IMR-90 (cell line): ENCODE data around the gene TMEM140. TPM values are rescaled to one million over a fixed set of nuclear protein-coding genes. Genes with fewer than 3 reads are reported as not detected.

Experiments
- ATAC-seq: fragments of 200-7000 bp; cut with Tn5 transposase; 2 replicates; pipeline ENCODE4 v1.9.1; 2020; ENCODE audit warnings: low read depth, mild to moderate bottlenecking, moderate library complexity
- BruUV-seq: library from RNA; stranded (reverse); fragments of 400-500 nt; replicated peaks from 2 replicates; lab custom pipeline; 2021; lab: Mats Ljungman, UMichigan
- CTCF ChIA-PET: fragments of 300-600 bp; formaldehyde crosslinking; extraction: SDS; loops from one replicate; lab custom pipeline; 2021; ENCODE audit warnings: antibody characterized with exemption; lab: Yijun Ruan, JAX
- POLR2A ChIA-PET: fragments of 300-600 bp; sonication (Branson Sonifier 250); formaldehyde crosslinking; loops from one replicate; lab custom pipeline; 2022; ENCODE audit warnings: antibody characterized with exemption; ENCODE audit not compliant: unreplicated experiment; lab: Charles Lee
- DNase-seq: peaks from one replicate; pipeline ENCODE4 v3.0.0; 2013
- H2AFZ ChIP-seq: replicated peaks from 2 replicates; pipeline ENCODE3; 2013; ENCODE audit warnings: low read length, mild to moderate bottlenecking; ENCODE audit not compliant: poor library complexity
- H2AK5ac ChIP-seq: 2 replicates; pipeline ENCODE4 v1.6.1; 2013; ENCODE audit warnings: low read depth, low read length, inconsistent platforms
- H2AK9ac ChIP-seq: replicated peaks from 2 replicates; pipeline ENCODE3; 2013; ENCODE audit warnings: mild to moderate bottlenecking, low read depth, low read length, moderate library complexity; ENCODE audit not compliant: poor library complexity
- H2BK120ac ChIP-seq: 2 replicates; pipeline ENCODE4 v1.6.1; 2013; ENCODE audit warnings: low read depth, low read length, inconsistent platforms
- H2BK15ac ChIP-seq: 3 replicates; pipeline ENCODE4 v1.6.1; 2013; ENCODE audit warnings: low read depth, low read length, inconsistent platforms
- H2BK20ac ChIP-seq: 2 replicates; pipeline ENCODE4 v1.6.1; 2013; ENCODE audit warnings: low read depth, mild to moderate bottlenecking, inconsistent platforms, low read length, moderate library complexity
- H2BK5ac ChIP-seq: 2 replicates; pipeline ENCODE4 v1.6.1; 2013; ENCODE audit warnings: mild to moderate bottlenecking, low read depth, low read length, inconsistent platforms; ENCODE audit not compliant: poor library complexity, severe bottlenecking
- H3K14ac ChIP-seq: replicated peaks from 2 replicates; pipeline ENCODE4 v1.6.1; 2013; ENCODE audit warnings: low read depth, low read length, inconsistent platforms
- H3K18ac ChIP-seq: 2 replicates; pipeline ENCODE4 v1.6.1; 2013; ENCODE audit warnings: low read depth, low read length, control low read depth
- H3K23ac ChIP-seq: 2 replicates; pipeline ENCODE4 v1.6.1; 2013; ENCODE audit warnings: low read depth, low read length, inconsistent platforms
- H3K27ac ChIP-seq: 2 replicates; pipeline ENCODE4 v1.5.1; 2013; ENCODE audit warnings: mild to moderate bottlenecking, control low read depth, low read length; ENCODE audit not compliant: insufficient read depth
- H3K27me3 ChIP-seq: 2 replicates; pipeline ENCODE4 v1.6.1; 2013; ENCODE audit warnings: low read length; ENCODE audit not compliant: control insufficient read depth, insufficient read depth
- H3K36me3 ChIP-seq: 2 replicates; pipeline ENCODE4 v1.6.1; 2013; ENCODE audit warnings: low read length, mixed read lengths; ENCODE audit not compliant: control insufficient read depth, insufficient read depth
- H3K4ac ChIP-seq: 2 replicates; pipeline ENCODE4 v1.6.1; 2013; ENCODE audit warnings: low read depth, low read length, inconsistent platforms
- H3K4me1 ChIP-seq: 2 replicates; pipeline ENCODE4 v1.6.1; 2013; ENCODE audit warnings: low read length, mixed read lengths; ENCODE audit not compliant: control insufficient read depth, insufficient read depth
- H3K4me2 ChIP-seq: 2 replicates; pipeline ENCODE4 v1.6.1; 2013; ENCODE audit warnings: low read depth, mild to moderate bottlenecking, control low read depth, low read length, moderate library complexity
- H3K4me3 ChIP-seq: 2 replicates; pipeline ENCODE4 v1.5.1; 2013; ENCODE audit warnings: low read depth, mild to moderate bottlenecking, control low read depth, low read length, moderate library complexity; ENCODE audit not compliant: insufficient read depth
- H3K56ac ChIP-seq: 2 replicates; pipeline ENCODE4 v1.6.1; 2013; ENCODE audit warnings: low read length, inconsistent platforms; ENCODE audit not compliant: insufficient read depth; ENCODE audit errors: extremely low read depth
- H3K79me1 ChIP-seq, 2 experiments: 2 replicates each; pipeline ENCODE4 v1.6.1; 2013; ENCODE audit warnings: low read length in 2 of 2, inconsistent platforms in 1 of 2, low read depth in 1 of 2
- H3K9ac ChIP-seq: 2 replicates; pipeline ENCODE4 v1.6.1; 2013; ENCODE audit warnings: low read depth, low read length, control low read depth
- H3K9me1 ChIP-seq: 2 replicates; pipeline ENCODE4 v1.6.1; 2013; ENCODE audit warnings: low read length, inconsistent platforms; ENCODE audit not compliant: insufficient read depth
- H3K9me3 ChIP-seq: 2 replicates; pipeline ENCODE4 v1.6.1; 2013; ENCODE audit warnings: low read length; ENCODE audit not compliant: control insufficient read depth, insufficient read depth
- H4K20me1 ChIP-seq: 2 replicates; pipeline ENCODE4 v1.6.1; 2013; ENCODE audit warnings: low read length, inconsistent platforms; ENCODE audit not compliant: insufficient read depth
- H4K5ac ChIP-seq: 2 replicates; pipeline ENCODE4 v1.6.1; 2013; ENCODE audit warnings: mild to moderate bottlenecking, low read depth, low read length, control low read depth
- H4K8ac ChIP-seq, 2 experiments: 2 replicates each; pipeline ENCODE4 v1.6.1; 2013; ENCODE audit warnings: low read depth in 2 of 2, low read length in 2 of 2, control low read depth in 1 of 2, inconsistent platforms in 1 of 2
- H4K91ac ChIP-seq: 2 replicates; pipeline ENCODE4 v1.6.1; 2013; ENCODE audit warnings: low read depth, low read length, inconsistent platforms; ENCODE audit not compliant: insufficient read depth
- CEBPB ChIP-seq: IDR thresholded peaks from 2 replicates; pipeline ENCODE4 v1.6.1; 2012; ENCODE audit warnings: low read depth, low read length, improper control_type of control experiment
- CTCF ChIP-seq: conservative IDR thresholded peaks from 2 replicates; pipeline ENCODE4 v1.5.1; 2012; ENCODE audit warnings: mild to moderate bottlenecking, low read depth, low read length, improper control_type of control experiment
- ELK1 ChIP-seq: fragments of 150-350 bp; IDR thresholded peaks from 2 replicates; pipeline ENCODE4 v1.6.1; 2016; ENCODE audit warnings: low read depth, mild to moderate bottlenecking, low read length, moderate library complexity, borderline replicate concordance
- MAFK ChIP-seq: IDR thresholded peaks from 2 replicates; pipeline ENCODE4 v1.6.1; 2012; ENCODE audit warnings: low read depth, low read length, improper control_type of control experiment
- MXI1 ChIP-seq: IDR thresholded peaks from 2 replicates; pipeline ENCODE4 v1.6.1; 2012; ENCODE audit warnings: low read depth, mild to moderate bottlenecking, low read length, moderate library complexity, borderline replicate concordance
- RFX5 ChIP-seq: IDR thresholded peaks from 2 replicates; pipeline ENCODE4 v1.8.0; 2012; ENCODE audit warnings: low read depth, mild to moderate bottlenecking, low read length, moderate library complexity
- SMC3 ChIP-seq: fragments of 150-350 bp; IDR thresholded peaks from 2 replicates; pipeline ENCODE4 v1.6.1; 2016; ENCODE audit warnings: low read depth, mild to moderate bottlenecking, antibody characterized with exemption, low read length, moderate library complexity
- WGBS, 2 experiments: methylation state at CpG; one replicate each; pipeline versions ENCODE4 v1.1.5 to v1.1.7; 2013; ENCODE audit warnings: missing lambda C conversion rate in 2 of 2; ENCODE audit not compliant: insufficient read length in 1 of 2; ENCODE audit errors: extremely low coverage in 2 of 2; 5-methylcytosine and 5-hydroxymethylcytosine counted together
- dilution Hi-C: fragments of 300-500 bp; cut with HindIII; formaldehyde crosslinking; loops from one replicate; pipeline ENCODE4 v1.14.3; 2018; ENCODE audit warnings: low sequenced_read_pairs; ENCODE audit not compliant: unreplicated experiment
- in situ Hi-C: fragments of 300-500 bp; cut with MboI; formaldehyde crosslinking; loops from 3 replicates; pipeline ENCODE4 v1.14.3; 2019; ENCODE audit warnings: low sequenced_read_pairs, inconsistent platforms, mixed read lengths
- intact Hi-C: fragments of 100-400 bp; cut with micrococcal nuclease; formaldehyde crosslinking; loops from 2 replicates; pipeline ENCODE4 v1.10.0; 2022
- polyA plus RNA-seq, 3 experiments: library from polyadenylated mRNA; depleted of rRNA; stranded (reverse); fragments of >200 nt; gene quantifications; 2 replicates each; pipeline ENCODE4 v1.2.3, GENCODE V29; 2012; ENCODE audit warnings: low replicate concordance in 1 of 3
- total RNA-seq: library from RNA; depleted of rRNA; stranded (reverse); fragments of >200 nt; gene quantifications from 2 replicates; pipeline ENCODE4 v1.2.3, GENCODE V29; 2012

TMEM140 gene
- total and polyA plus RNA-seq, 2 of the 4 experiments (the other 2 are of a cell fraction) = 0.24 to 0.72 TPM

- H4K8ac ChIP-seq = no peak overlapping the region
- no peak overlapping the region for H2AK5ac ChIP-seq
- no peak overlapping the region for H2AK9ac ChIP-seq
- intact Hi-C loops (no loop called here), dilution Hi-C loops (no loop called here), in situ Hi-C loops (no loop called here)
- no peaks in the 10 kb centered on the region for H3K4me1 ChIP-seq
- no peak overlapping the region for H3K4ac ChIP-seq
- H4K20me1 ChIP-seq = no peaks in the 10 kb centered on the region
- no peak overlapping the region for H3K4me3 ChIP-seq
- H2BK15ac ChIP-seq = no peak overlapping the region
- H3K27me3 ChIP-seq = peaks cover 2% of the 10 kb centered on the region; the same call in 1 of the 2 replicates
- no peak overlapping the region for H2BK120ac ChIP-seq
- POLR2A ChIA-PET = no interaction called here
- H3K36me3 ChIP-seq = no peaks in the 10 kb centered on the region
- no CpG with 5 or more reads among the region's 1 CpG for WGBS, 2 experiments
- no peak overlapping the region for H2BK20ac ChIP-seq
- no peak overlapping the region for H3K27ac ChIP-seq
- CTCF ChIA-PET = no interaction called here
- TF ChIP-seq MAFK (no peak), CTCF (no peak), ELK1 (no peak), RFX5 (no peak), MXI1 (no peak), CEBPB (no peak), SMC3 (no peak)
- H3K18ac ChIP-seq = no peak overlapping the region
- H3K9me1 ChIP-seq = no peaks in the 10 kb centered on the region
- no peaks in the 10 kb centered on the region for H3K79me1 ChIP-seq
- no peak overlapping the region for H3K14ac ChIP-seq
- no peaks in the 10 kb centered on the region for H3K9me3 ChIP-seq
- DNase-seq (no peak), ATAC-seq (no peak)
- no peak overlapping the region for H3K4me2 ChIP-seq
- no peak overlapping the region for H2BK5ac ChIP-seq
- H4K91ac ChIP-seq = no peak overlapping the region
- H3K23ac ChIP-seq = no peak overlapping the region
- BruUV-seq = no TSS peak
- no peak overlapping the region for H2AFZ ChIP-seq
- no peak overlapping the region for H3K9ac ChIP-seq
- no peak overlapping the region for H4K5ac ChIP-seq
- no peak overlapping the region for H3K56ac ChIP-seq
These were observed 18.9 kb upstream of the TMEM140 start for GRCh38 chr7:135128931-135129330.
